Kasumi-1 (cell line): ENCODE data around the gene TRANK1.
"Not testable (repeated sequence)": the region's sequence is repeated elsewhere in the genome, so short reads cannot be mapped to it uniquely, and the experiment has no call there.

Experiments used
- DNase-seq, 2 experiments: peaks; one replicate each; lab custom pipeline; 2025; lab: John Stamatoyannopoulos, UW

TRANK1 gene

DNA sequence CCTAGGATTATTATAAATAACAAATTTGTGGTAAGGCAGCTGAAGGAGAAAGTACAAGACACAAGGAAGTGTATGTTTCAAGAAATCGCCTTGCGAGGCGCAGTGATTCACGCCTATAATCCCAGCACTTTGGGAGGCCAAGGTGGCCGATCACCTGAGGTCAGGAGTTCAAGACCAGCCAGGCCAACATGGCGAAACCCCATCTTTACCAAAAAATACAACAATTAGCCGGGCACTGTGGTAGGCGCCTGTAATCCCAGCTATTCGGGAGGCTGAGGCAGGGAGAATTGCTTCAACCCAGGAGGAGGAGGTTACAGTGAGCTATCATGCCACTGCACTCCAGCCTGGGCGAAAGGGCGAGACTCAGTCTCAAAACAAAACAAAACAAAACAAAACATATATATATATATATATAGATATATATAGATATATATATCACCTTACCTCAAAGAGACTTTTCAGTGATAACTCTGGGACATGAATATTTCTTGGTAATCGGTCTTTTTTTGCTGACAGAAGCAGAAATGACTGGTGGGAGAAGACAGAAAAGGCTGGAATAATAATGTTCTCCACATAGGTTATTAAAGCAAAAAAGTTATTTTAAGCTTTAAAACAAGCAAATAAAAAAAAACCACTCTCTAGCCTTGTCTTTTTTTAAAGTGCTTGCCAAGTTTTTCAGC lies 52.3 kb downstream of the TRANK1 start:
- no peak for DNase-seq

DNA sequence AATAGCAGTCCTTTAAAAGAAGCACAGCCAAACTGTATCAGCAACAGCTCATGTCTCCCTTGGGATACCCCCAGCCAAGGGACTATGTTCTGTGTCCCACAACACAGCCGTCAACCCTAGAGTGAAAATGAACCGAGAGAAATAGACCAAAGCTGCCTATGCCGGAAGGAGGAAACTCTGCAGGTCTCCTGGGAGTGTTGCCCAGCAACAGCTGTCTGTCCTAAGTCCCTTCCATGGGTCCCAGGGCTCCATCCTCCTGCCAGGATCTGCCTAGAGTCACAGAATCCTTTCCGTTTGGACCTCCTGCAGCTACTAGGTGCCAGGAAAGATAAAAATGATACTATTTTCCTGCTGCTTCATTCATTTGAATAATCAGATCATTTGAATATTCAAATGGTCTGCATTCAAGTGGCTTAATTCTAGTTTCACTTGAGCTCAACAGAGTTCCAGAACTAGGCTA lies 53.1 kb downstream of the TRANK1 start:
- no peak for DNase-seq

DNA sequence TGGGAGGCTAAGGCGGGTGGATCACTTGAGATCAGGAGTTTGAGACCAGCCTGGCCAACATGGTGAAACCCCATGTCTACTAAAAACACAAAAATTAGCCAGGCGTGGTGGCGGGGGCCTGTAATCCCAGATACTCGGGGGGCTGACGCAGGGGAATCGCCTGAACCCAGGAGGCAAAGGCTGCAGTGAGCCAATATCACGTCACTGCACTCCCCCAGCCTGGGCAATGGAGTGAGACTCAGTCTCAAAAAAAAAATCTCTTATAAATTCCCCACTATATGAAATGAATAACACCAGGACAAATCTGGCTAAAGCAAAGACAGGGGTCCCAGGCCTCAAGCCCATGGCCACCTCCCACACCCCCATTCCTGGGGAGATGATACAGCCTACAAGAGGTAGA lies 53.8 kb downstream of the TRANK1 start:
- DNase-seq, result not testable (repeated sequence)

DNA sequence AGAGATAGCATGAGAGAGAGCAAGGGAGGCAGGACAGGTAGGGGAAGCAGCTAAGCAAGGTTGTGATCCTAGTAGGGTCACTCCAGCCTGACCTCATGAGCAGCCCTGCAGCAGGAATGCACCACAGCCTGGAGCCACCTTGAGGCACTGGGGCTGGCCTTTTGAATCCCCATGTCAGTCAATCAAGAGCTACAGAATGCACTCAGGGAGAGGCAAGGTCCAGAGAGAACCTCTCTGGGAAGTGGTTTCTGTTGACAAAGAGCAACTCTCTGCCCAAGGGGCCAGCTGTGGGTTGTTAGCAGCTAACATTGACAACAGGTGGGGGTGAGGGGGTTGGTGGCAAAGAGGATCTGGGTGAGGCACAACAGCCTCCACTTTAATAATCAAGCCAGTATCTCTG lies 54.6 kb downstream of the TRANK1 start:
- no peak for DNase-seq

DNA sequence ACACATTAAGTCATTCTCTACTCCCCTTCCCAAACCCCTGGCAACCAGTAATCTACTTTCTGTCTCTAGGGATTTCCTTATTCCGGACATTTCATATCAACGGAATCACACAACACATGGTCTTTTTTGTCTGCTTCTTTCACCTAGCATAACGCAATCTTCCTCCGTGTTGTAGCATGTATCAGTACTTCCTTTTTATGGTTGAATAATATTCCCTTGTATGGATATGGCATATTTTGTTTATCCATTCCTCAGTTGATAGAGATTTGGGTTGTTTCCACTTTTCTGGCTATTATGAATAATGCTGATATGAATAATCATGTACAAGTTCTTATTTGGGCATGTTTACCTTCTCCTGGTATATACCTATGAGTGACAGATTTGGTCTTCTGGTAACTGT lies 63.1 kb downstream of the TRANK1 start:
- no peak for DNase-seq

DNA sequence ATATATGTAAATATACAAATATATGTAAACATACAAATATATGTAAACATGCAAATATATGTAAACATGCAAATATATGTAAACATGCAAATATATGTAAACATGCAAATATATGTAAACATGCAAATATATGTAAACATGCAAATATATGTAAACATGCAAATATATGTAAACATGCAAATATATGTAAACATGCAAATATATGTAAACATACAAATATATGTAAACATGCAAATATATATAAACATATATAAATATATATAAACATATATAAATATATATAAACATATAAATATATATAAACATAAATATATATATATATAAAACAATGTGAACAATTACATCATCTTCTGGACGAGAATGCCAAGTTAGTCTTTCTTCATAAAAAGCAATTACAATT lies 65.0 kb downstream of the TRANK1 start:
- not testable (repeated sequence) for DNase-seq

DNA sequence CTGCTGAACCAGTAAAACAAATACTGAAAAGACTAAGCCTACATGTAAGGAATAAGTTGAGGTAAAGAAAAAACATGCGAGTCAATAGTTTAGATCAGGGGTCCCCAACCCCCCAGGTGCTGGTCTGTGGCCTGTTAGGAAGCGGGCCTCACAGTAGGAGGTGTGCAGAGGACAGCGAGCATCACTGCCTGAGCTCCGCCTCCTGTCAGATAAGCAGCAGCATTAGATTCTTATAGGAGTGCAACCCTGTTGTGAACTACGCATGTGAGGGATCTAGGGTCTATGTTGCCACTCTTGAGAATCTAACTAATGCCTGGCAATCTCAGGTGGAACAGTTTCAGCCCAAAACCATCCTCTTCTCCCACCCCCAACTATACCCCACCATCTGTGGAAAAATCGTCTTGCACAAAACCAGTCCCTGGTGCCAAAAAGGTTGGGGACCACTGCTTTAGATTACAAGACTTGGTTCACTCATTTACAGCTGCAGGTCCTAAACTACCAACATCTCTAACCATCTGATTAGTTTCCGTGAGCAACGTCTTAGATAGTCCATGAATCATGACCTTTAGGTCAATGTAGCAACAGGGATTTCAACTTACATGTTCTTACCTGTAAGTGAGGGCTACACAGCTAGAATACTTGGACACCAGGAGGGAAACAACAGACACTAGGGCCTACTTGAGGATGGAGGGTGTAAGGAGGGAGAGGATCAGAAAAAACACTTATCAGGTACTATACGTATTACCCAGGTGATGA lies 66.7 kb downstream of the TRANK1 start:
- DNase-seq, result no peak

DNA sequence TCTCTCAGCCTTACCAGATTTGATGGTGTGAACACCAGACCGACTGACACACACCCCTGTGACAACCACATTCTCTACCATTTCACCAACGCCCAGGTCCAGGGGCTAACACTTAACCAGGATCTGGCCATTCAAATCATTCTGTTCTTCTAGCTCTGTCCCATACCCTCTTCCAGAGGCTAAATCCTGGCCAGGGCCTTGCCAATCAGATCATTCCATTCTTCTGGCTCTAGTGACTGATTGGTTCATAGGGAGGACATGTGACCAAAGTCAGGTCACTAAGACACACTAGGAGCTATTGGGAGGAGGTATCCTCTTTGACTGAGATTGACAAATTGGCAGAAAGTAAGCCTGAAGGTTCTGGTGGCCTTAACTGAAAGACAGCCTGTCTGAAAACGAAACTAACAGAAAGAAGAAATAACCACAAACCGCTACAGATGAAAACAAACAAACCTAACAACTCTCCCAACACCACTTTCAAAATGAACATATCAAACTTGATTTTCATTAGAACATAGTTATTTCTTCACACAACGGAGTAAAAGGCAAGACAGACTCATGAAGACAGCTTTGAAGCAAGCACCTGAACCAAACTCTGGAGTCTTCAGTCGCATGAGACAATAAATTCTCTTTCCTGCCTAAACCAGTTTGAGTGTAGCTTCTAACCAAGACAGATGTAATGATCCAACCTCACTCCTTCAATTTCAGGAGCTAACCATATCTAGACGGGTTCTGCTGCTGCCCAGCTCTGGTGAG lies 68.5 kb downstream of the TRANK1 start:
- no peak for DNase-seq

DNA sequence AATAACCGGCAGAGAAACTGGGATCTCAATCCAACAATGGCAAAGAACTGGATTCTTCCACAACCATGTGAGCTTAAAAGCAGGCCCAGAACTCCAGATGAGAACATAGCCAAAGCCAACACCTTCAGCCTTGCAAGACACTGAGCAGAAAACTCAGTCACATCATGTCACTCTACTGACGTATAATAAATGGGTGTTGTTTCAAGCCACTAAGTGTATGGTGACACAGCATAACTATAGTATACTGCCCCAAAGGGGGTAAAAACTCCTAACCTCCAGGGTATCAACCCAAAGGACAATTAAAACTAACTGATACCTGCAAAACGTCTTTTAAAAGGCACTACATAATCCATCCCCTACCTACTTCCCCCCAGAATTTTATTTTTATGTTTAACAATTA lies 69.5 kb downstream of the TRANK1 start:
- DNase-seq, result no peak

DNA sequence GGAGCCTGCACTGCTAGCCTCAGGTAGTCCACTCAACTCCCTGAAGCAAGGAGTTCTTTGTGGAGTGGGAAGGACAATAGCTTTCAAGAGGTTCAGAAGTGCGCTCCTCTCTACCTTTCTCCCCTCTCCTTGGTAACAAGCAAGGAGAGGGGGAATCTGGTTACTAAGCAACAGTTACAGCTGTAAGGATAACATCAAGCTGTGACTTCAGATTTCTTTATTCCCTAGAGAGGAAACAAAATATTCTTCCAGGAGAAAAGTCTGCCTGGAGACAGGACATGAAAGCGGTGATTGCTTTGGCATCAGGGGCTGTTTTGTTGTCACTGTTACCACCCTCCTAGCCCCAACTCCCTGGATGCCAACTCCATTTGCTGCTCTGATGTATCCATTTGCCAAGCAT lies 70.4 kb downstream of the TRANK1 start:
- no peak for DNase-seq

DNA sequence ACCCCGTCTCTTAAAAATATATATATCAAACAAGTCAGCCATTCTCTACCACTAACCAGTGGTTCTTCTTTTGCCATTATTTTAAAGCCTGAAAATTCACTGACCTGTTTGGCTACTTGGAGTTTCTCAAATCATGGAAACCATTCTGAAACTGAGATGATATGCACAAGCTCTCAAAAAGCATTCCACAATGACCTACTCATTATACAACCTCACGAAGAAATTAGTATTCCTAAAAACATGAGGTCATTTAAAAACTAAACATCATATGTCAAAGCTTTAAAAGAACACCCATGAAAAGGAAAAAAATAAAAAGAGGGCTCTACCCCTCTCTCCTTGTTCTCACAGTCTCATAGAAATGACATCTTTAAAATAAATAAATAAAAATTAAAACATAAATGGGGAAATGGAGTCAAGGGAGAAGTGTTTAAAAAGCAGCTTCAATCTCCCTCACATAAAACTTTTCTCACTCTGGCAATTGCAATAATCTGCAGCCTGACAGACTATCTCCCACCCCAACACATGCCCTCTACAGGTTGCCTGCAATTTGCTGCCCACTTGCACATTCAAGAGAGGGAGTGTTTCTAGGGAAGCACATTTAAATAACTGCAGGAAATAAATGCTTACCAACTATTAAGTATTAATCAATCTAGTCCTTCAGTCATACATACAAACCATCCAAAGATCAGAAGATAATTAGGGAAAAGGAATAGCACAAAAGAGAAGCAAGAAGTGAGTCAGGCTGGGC lies 73.3 kb downstream of the TRANK1 start:
- DNase-seq, result peak in 1 of 2 experiments; percentile 15

DNA sequence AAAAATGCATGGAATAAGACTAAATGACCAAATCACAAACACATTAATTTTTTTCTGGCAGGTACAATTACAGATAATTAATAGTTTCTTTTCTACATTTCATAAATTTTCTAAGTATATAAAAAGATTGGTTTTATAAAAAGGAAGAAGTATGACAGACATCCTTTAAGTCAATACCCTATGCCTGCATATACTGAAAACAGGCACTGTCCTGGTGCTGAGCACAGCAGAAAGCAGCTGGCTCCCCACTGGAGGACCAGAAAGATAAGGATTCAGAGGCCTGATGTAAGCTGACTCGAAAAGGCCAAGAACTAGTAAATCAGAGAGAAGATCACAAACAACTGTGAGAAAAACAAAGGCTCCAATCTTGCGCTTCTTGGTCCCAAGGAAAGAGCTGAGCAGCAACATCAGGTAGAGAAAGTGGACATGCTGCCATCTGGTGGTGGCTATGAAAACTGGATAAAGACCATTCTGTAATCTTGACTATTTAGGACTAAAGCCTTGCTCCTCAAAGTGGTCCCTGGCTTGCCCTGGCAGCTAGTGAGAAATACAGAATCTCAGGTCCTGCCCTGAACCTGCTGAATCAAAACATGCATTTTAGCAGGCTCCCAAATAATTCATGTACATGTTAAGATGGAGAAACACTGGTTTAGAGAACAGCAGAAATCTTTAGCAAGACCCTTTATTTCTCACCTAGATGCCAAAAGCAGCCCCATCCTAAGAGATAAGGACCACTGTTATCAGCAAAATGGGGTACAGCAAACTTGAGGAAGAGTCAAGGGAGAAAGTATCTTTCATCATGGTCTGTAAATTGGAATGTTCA lies 76.0 kb downstream of the TRANK1 start:
- peak; percentile 71 to 84 for DNase-seq

DNA sequence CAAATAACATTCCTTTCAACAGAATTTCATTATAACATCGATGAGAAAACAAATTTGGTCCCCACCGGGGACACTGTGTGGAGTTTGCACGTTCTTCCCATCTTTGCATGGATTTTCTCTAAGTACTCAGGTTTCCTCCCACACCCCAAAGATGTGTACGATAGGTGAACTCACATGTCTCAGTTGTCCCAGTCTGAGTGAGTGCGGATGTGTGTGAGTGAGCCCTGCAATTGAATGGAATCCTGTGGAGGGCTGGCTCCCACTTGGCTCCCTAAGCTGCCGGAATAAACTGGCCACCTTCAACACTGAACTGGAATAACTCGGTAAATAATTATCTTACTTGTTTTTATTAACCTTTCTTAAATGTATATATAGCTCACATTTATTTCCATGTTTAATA lies 77.0 kb downstream of the TRANK1 start:
- DNase-seq, result no peak

DNA sequence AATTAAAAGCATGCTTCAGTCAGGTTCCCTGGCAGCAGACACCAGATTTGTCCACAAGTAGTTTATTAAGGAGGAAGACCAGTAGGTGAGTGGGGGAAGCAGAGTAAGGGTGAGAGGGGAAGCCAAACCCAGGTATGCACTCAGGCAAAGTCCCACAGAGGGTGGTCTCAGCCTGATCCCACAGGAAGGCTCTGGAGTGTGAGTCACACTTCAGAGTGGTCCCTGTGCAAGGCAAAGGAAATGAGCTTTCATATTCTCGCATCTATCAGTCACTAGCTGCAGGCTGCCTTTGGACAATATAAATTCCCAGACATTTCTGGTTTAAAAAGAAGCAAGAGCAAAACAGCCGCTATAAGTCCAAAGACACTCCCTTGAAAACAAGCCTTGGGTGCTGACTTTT lies 78.5 kb downstream of the TRANK1 start:
- no peak for DNase-seq

DNA sequence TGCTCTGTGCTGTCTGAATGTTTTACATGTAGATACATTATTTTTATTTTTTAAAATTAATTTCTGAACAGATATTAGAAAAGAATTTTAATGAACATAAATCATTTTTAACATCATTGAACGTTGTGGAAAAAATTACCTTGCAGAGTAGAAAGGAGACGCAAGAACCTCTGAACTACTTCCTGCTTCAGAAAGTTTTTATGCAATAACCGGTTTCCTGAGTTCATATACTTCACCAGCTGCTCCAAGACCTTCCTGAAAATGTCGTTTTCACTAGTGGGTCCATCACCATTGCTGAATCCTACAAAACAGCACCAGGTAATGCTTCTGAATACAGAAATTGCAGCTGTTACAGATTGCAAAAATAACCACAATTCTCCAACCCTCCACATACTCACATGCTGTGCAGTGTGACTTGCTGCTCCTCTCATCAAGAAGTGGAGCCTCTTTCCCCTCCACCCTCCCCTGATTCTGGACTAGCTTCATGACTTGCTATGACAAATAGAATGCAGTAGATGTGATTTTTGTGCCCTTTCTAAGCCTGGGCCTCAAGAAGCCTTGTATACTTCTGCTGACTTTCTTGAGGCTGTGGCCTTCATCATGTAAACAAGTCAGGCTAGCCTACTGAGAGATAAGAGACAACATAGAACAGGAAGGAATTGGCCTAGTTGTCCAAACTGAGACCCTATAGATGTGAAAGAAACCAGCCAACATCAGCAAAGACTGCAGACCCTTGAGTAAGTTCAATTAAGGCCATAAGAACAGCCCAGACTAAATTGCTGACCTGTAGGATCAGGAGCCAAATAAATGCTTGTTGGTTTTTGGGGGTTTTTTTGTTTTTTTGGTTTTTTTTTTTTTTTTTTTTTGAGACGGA lies 80.4 kb downstream of the TRANK1 start:
- DNase-seq, result peak; percentile 48 to 70

DNA sequence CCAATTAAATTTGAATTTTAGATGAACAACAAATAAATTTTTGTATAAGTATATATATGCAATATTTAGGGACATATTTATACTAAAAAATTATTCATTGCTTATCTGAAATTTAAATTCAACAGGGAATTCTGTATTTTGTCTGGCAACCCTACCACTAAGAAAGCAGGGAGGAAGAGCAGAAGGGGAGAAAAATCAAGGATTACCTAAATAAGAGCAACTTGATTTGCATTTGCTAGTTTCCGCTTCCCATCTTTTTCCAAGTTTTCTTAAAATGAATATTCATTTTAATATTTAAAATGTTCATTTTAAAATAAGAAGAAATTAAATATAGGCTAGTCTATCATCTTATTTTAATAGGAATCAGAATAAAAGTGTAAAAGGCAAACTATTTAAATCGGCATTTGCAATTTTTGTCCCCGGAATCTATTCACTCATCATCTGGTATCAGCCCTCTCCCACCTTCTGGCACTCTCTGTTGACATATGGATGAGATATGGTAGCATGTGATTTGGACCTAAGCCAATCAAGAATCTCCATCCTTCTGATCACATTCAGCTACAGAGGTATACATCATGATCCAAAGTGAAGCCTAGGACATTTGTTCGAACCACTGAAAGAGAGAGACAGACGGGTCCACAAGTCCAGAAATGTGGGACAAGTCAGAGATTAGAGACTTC lies 82.6 kb downstream of the TRANK1 start:
- DNase-seq, result no peak

DNA sequence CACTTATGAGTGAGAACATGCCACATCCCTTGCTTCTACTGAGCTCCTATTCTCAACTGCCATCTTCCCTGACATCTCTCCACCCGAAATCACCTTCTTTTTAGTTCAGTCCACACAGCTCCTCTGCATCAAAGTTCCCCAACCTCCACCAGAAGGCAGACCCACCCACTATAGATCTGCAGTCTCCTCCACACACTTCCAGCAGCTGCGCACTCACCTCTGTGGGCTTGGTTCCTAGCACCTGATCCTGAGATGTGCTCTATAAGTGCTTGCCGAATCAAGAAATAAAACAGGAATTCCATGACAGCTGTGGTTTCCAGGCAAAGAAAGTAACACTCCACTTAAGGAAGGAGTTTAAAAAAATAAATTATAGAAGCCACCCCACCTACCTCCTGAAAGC lies 85.4 kb downstream of the TRANK1 start:
- DNase-seq, result no peak

DNA sequence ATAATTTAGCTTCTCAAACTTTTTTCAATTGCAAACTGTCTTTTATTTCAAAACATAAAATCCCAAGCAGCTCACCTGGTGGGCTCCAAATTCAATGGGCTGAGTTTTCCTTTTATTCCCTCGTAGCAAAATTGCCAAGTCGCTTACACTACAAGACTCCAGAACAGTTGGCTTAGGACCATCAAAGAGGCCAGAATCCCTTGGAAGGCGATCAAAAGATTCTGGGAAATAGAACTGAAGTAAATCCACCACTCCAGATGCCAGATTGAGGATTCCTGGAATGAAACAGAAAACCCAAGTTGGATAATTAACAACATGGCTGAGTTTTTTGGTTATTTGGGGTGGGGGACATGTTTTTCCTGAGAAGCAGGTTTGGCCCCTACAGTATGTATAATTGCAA lies 92.8 kb downstream of the TRANK1 start:
- no peak for DNase-seq

DNA sequence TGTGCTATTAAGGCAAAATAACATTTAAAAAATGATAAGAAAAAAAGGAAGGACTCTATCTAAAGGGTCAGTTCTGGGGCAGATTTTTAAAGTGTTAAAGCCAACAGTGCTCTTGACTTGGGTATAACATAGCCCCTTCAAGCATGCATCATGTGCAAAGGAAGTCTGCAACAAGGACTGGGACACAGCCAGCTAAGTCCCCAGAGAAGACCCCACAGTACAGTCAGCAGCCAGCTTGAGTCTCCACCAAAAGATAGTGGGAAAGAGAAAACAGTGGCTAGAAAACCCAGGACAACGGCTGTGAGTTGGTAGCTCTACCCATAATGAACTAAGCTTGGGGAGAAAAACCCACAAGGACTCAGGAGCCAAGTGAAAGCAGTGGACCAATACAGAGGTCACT lies 94.1 kb downstream of the TRANK1 start:
- DNase-seq, result no peak

DNA sequence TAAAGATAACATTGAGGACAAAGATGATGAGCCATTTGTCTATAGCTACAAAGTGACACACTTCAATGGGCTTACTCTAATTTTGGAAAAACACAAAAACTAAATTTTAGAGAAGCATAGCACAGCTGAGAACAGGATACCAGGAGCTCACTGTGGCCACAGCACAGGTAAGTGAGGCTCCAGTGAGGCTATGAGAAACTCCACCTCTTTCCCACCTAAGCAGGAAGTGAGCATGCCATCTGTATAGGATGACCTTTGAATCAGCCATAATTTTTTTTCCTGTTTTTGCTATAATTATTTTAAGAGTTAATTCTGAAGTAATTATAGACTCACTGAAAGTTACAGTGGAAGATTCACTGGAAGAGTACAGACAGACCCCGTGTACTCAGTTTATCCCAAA lies 98.4 kb downstream of the TRANK1 start:
- DNase-seq, result no peak
